Liver (tissue), 9 donors: ENCODE results near the gene RIC3. TPM values are rescaled to one million over a fixed set of nuclear protein-coding genes. Genes with fewer than 3 reads are reported as not detected.

Experiments
- DNase-seq: peaks from one replicate; pipeline ENCODE4 v3.0.0-alpha.2; 2017; ENCODE audit warnings: low spot score
- H3K27ac ChIP-seq, 2 donors: one replicate each; pipeline ENCODE4 v1.7.0; 2013; ENCODE audit warnings: inconsistent platforms in 2 of 2, low read length in 2 of 2, control low read depth in 1 of 2, low read depth in 1 of 2, mild to moderate bottlenecking in 1 of 2
- H3K27me3 ChIP-seq, 4 donors: one replicate each; pipeline versions ENCODE4 v1.6.1 to v1.7.0; 2013; ENCODE audit warnings: low read length in 3 of 4, inconsistent platforms in 1 of 4, mild to moderate bottlenecking in 1 of 4, moderate library complexity in 1 of 4; ENCODE audit not compliant: control insufficient read depth in 4 of 4, insufficient read depth in 4 of 4
- H3K36me3 ChIP-seq, 4 donors: one replicate each; pipeline versions ENCODE4 v1.6.1 to v1.7.0; 2013; ENCODE audit warnings: low read length in 3 of 4, mild to moderate bottlenecking in 3 of 4, low read depth in 1 of 4, moderate library complexity in 1 of 4; ENCODE audit not compliant: control insufficient read depth in 4 of 4, insufficient read depth in 3 of 4
- H3K4me1 ChIP-seq, 4 donors: one replicate each; pipeline versions ENCODE4 v1.6.1 to v1.7.0; 2013; ENCODE audit warnings: low read length in 3 of 4, mild to moderate bottlenecking in 3 of 4, moderate library complexity in 1 of 4; ENCODE audit not compliant: control insufficient read depth in 4 of 4, insufficient read depth in 4 of 4
- H3K4me3 ChIP-seq, 3 donors: one replicate each; pipeline versions ENCODE4 v1.6.1 to v1.7.0; 2013; ENCODE audit warnings: low read length in 3 of 3, control low read depth in 1 of 3, low read depth in 1 of 3, mild to moderate bottlenecking in 1 of 3
- H3K9ac ChIP-seq, 2 donors: one replicate each; pipeline ENCODE4 v1.7.0; 2013; ENCODE audit warnings: low read length in 2 of 2, mild to moderate bottlenecking in 2 of 2, moderate library complexity in 2 of 2, control low read depth in 1 of 2, low read depth in 1 of 2
- H3K9me3 ChIP-seq, 4 donors: one replicate each; pipeline versions ENCODE4 v1.6.1 to v1.7.0; 2013; ENCODE audit warnings: low read length in 3 of 4; ENCODE audit not compliant: control insufficient read depth in 4 of 4
- EGR1 ChIP-seq, 2 donors: IDR thresholded peaks; 2 replicates each; pipeline ENCODE4 v1.6.1; 2016 to 2018; ENCODE audit warnings: antibody characterized with exemption in 2 of 2, low read depth in 2 of 2
- FOXA1 ChIP-seq: IDR thresholded peaks from 2 replicates; pipeline ENCODE4 v1.6.1; 2016; ENCODE audit warnings: antibody characterized with exemption
- FOXA2 ChIP-seq: IDR thresholded peaks from 2 replicates; pipeline ENCODE4 v1.6.1; 2016; ENCODE audit warnings: antibody characterized with exemption
- GABPA ChIP-seq, 2 donors: IDR thresholded peaks in 1 of 2; conservative IDR thresholded peaks in 1 of 2; 2 replicates each; pipeline ENCODE4 v1.6.1; 2016; ENCODE audit warnings: antibody characterized with exemption in 2 of 2, mild to moderate bottlenecking in 1 of 2, moderate library complexity in 1 of 2
- HNF4A ChIP-seq, 2 donors: conservative IDR thresholded peaks; 2 replicates each; pipeline ENCODE4 v1.6.1; 2016; ENCODE audit warnings: antibody characterized with exemption in 2 of 2, mild to moderate bottlenecking in 2 of 2
- HNF4G ChIP-seq: IDR thresholded peaks from 2 replicates; pipeline ENCODE4 v1.6.1; 2016; ENCODE audit warnings: antibody characterized with exemption
- JUND ChIP-seq, 2 donors: IDR thresholded peaks; 2 replicates each; pipeline ENCODE4 v1.6.1; 2016; ENCODE audit warnings: antibody characterized with exemption in 2 of 2
- NR2F2 ChIP-seq: IDR thresholded peaks from 2 replicates; pipeline ENCODE4 v1.6.1; 2016; ENCODE audit warnings: antibody characterized with exemption
- RAD21 ChIP-seq, 2 donors: IDR thresholded peaks; 2 replicates each; pipeline ENCODE4 v1.6.1; 2016; ENCODE audit warnings: antibody characterized with exemption in 2 of 2, mild to moderate bottlenecking in 2 of 2
- RXRA ChIP-seq, 2 donors: IDR thresholded peaks; 2 replicates each; pipeline ENCODE4 v1.6.1; 2017 to 2018; ENCODE audit warnings: antibody characterized with exemption in 2 of 2, mild to moderate bottlenecking in 1 of 2
- SP1 ChIP-seq: IDR thresholded peaks from 2 replicates; pipeline ENCODE4 v1.6.1; 2018; ENCODE audit warnings: antibody characterized with exemption, mild to moderate bottlenecking
- TAF1 ChIP-seq: conservative IDR thresholded peaks from 2 replicates; pipeline ENCODE4 v1.6.1; 2016; ENCODE audit warnings: antibody characterized with exemption, mild to moderate bottlenecking
- YY1 ChIP-seq: IDR thresholded peaks from 2 replicates; pipeline ENCODE4 v1.6.1; 2016; ENCODE audit warnings: antibody characterized with exemption, mild to moderate bottlenecking
- WGBS: extraction: QIAGEN DNeasy Blood & Tissue Kit; methylation state at CpG from one replicate; pipeline ENCODE4 v1.1.7; 2013; 5-methylcytosine and 5-hydroxymethylcytosine counted together
- polyA plus RNA-seq, 2 donors: library from polyadenylated mRNA; stranded (reverse) in 1 of 2; unstranded in 1 of 2; fragments of 200-250 nt in 1 of 2; fragments of >200 nt in 1 of 2; fragmentation: Nextera tagmentation in 1 of 2; extraction: Ambion mirVana in 1 of 2; gene quantifications; one replicate each; pipeline versions ENCODE4 v1.2.1 to v1.2.3, GENCODE V29; 2013 to 2015
- total RNA-seq, 2 donors: library from RNA; depleted of rRNA; stranded (reverse); fragments of >200 nt; gene quantifications; one replicate each; pipeline ENCODE4 v1.2.3, GENCODE V29; 2014
- TF ChIP-seq, protein P1 (sequence below): IDR thresholded peaks from 2 replicates; pipeline ENCODE4 v1.6.1; 2016; ENCODE audit warnings: antibody characterized with exemption, mild to moderate bottlenecking
- TF ChIP-seq, protein P2 (sequence below): fragments of 150-350 bp; IDR thresholded peaks from 2 replicates; pipeline ENCODE4 v1.5.1; 2017; ENCODE audit warnings: improper control_type of control experiment, low read depth, low read length; ENCODE audit not compliant: missing input control
- TF ChIP-seq, protein P3 (sequence below): IDR thresholded peaks from 2 replicates; pipeline ENCODE4 v1.6.1; 2016; ENCODE audit warnings: antibody characterized with exemption
- TF ChIP-seq, protein P4 (sequence below): IDR thresholded peaks from 2 replicates; pipeline ENCODE4 v1.6.1; 2016; ENCODE audit warnings: antibody characterized with exemption
- donor health status: healthy.
- donor health status: healthy.
- donor health status: healthy.
- donor health status: healthy.
- donor health status: healthy.

Gene RIC3, protein sequence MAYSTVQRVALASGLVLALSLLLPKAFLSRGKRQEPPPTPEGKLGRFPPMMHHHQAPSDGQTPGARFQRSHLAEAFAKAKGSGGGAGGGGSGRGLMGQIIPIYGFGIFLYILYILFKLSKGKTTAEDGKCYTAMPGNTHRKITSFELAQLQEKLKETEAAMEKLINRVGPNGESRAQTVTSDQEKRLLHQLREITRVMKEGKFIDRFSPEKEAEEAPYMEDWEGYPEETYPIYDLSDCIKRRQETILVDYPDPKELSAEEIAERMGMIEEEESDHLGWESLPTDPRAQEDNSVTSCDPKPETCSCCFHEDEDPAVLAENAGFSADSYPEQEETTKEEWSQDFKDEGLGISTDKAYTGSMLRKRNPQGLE
- 1 to 10 TPM in 1 of 2 donors, under 1 TPM in 1; 0.89 to 9.8 TPM for total RNA-seq
- polyA plus RNA-seq = 1 to 10 TPM; 1.7 to 7.4 TPM

DNA sequence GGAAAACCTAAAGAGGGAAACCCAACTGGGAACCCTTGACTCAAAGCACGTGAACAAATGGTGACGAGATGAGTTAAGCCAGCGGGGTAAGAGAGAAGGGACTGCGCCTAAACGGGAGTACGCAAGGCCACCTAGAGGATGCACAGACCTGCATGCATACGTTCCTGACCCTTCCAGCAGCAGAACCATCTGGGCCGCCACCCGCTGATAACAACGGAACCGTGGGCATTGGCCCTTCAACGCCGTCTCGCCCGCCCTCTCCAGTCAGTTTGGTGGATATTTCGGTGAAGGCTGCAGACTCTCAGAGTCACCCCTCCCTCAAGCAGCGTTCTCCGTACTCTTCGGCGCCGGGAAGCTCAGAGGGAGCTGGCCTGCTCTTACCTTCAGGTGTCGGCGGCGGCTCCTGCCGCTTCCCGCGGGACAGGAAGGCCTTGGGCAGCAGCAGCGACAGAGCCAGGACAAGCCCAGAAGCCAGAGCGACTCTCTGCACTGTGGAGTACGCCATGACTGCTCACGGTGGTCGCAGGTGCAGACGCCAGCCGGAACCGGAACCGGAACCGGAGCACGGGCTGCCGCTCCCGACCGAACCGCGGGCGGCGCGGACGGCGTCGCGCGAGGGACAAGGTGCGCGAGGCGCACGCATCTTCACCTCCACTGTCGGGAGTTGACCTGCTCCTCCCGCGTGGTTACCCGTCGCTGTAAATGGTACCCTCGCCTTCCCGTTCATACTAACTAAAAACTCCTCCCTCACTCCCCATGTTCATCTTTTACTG, at the start of gene RIC3:
Gene RIC3, minus strand, starts transcription at position 541 of the 773 bp plus-strand sequence. Its CDS starts 36 bp downstream, at position 505.
- peaks cover 0 to 15% (median 6%) of the 10 kb centered on the region in 4 donors for H3K4me1 ChIP-seq
- H3K4me3 ChIP-seq = peak within 1 kb of the TSS; percentile 49 to 72 (median 58)
- no peak for DNase-seq
- H3K27me3 ChIP-seq = peaks cover 0 to 26% (median 2%) of the 10 kb centered on the region in 4 donors
- TF ChIP-seq YY1 (peak; percentile 37), FOXA1 (no peak), GABPA (IDR thresholded peaks at IDR 0.05 in 1 of 2, conservative IDR thresholded peaks at IDR 0.05 in 1 of 2) (peak; percentile 71 to 89)
- TF ChIP-seq, protein P1, sequence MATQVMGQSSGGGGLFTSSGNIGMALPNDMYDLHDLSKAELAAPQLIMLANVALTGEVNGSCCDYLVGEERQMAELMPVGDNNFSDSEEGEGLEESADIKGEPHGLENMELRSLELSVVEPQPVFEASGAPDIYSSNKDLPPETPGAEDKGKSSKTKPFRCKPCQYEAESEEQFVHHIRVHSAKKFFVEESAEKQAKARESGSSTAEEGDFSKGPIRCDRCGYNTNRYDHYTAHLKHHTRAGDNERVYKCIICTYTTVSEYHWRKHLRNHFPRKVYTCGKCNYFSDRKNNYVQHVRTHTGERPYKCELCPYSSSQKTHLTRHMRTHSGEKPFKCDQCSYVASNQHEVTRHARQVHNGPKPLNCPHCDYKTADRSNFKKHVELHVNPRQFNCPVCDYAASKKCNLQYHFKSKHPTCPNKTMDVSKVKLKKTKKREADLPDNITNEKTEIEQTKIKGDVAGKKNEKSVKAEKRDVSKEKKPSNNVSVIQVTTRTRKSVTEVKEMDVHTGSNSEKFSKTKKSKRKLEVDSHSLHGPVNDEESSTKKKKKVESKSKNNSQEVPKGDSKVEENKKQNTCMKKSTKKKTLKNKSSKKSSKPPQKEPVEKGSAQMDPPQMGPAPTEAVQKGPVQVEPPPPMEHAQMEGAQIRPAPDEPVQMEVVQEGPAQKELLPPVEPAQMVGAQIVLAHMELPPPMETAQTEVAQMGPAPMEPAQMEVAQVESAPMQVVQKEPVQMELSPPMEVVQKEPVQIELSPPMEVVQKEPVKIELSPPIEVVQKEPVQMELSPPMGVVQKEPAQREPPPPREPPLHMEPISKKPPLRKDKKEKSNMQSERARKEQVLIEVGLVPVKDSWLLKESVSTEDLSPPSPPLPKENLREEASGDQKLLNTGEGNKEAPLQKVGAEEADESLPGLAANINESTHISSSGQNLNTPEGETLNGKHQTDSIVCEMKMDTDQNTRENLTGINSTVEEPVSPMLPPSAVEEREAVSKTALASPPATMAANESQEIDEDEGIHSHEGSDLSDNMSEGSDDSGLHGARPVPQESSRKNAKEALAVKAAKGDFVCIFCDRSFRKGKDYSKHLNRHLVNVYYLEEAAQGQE = no peak
- no peak within 1 kb of the TSS for H3K9ac ChIP-seq
- H3K9me3 ChIP-seq = no peaks in the 10 kb centered on the region
- WGBS = 5% methylated on average over 62 of the region's 62 CpGs
- no peaks in the 10 kb centered on the region for H3K36me3 ChIP-seq
- H3K27ac ChIP-seq = no peak within 1 kb of the TSS

DNA sequence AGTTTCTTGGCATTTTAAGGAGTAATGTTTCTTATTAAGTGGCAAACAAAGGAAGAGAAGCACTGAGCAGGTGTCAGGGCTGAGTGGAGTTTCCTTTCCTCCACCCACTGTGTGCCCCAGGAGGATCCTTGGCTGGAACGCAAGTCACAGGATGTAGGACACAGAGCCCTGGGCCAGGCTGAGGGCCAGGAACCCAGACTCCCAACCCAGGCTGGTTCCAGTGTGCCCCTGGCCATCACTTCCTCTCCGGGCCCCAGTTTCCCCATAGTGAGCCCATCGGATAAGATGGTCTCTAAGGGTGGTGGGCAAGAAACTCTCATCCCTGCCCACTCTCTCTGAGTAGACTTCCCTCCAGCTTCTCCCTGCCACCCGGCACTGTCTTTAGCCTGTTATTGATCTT, 49.6 kb upstream of the RIC3 start:
- Histone ChIP-seq H3K9ac (no peak overlapping the region), H3K27me3 (no peaks in the 10 kb centered on the region), H3K4me3 (no peak overlapping the region), H3K36me3 (no peaks in the 10 kb centered on the region), H3K27ac (no peak overlapping the region), H3K4me1 (no peaks in the 10 kb centered on the region), H3K9me3 (peaks cover 0 to 1% (median 0%) of the 10 kb centered on the region in 4 donors)
- TF ChIP-seq EGR1 (IDR thresholded peaks at IDR 0.05; ENCODE audit: low read depth in 2 of 2) (no peak), NR2F2 (no peak), HNF4A (conservative IDR thresholded peaks at IDR 0.05) (no peak), TAF1 (no peak), RXRA (IDR thresholded peaks at IDR 0.05) (no peak), FOXA2 (no peak), JUND (IDR thresholded peaks at IDR 0.05) (no peak), FOXA1 (no peak), HNF4G (no peak), RAD21 (IDR thresholded peaks at IDR 0.05) (no peak), GABPA (IDR thresholded peaks at IDR 0.05 in 1 of 2, conservative IDR thresholded peaks at IDR 0.05 in 1 of 2) (no peak), YY1 (no peak), SP1 (no peak)
- TF ChIP-seq, protein P2, sequence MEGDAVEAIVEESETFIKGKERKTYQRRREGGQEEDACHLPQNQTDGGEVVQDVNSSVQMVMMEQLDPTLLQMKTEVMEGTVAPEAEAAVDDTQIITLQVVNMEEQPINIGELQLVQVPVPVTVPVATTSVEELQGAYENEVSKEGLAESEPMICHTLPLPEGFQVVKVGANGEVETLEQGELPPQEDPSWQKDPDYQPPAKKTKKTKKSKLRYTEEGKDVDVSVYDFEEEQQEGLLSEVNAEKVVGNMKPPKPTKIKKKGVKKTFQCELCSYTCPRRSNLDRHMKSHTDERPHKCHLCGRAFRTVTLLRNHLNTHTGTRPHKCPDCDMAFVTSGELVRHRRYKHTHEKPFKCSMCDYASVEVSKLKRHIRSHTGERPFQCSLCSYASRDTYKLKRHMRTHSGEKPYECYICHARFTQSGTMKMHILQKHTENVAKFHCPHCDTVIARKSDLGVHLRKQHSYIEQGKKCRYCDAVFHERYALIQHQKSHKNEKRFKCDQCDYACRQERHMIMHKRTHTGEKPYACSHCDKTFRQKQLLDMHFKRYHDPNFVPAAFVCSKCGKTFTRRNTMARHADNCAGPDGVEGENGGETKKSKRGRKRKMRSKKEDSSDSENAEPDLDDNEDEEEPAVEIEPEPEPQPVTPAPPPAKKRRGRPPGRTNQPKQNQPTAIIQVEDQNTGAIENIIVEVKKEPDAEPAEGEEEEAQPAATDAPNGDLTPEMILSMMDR = no peak
- TF ChIP-seq, protein P3, sequence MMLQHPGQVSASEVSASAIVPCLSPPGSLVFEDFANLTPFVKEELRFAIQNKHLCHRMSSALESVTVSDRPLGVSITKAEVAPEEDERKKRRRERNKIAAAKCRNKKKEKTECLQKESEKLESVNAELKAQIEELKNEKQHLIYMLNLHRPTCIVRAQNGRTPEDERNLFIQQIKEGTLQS = no peak
- TF ChIP-seq, protein P4, sequence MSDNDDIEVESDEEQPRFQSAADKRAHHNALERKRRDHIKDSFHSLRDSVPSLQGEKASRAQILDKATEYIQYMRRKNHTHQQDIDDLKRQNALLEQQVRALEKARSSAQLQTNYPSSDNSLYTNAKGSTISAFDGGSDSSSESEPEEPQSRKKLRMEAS = no peak
- TF ChIP-seq, protein P1 = no peak
- 73% methylated on average over 4 of the region's 4 CpGs for WGBS
- no peak for DNase-seq
